ENCODE results near the gene MS4A12.

Gene MS4A12

DNA sequence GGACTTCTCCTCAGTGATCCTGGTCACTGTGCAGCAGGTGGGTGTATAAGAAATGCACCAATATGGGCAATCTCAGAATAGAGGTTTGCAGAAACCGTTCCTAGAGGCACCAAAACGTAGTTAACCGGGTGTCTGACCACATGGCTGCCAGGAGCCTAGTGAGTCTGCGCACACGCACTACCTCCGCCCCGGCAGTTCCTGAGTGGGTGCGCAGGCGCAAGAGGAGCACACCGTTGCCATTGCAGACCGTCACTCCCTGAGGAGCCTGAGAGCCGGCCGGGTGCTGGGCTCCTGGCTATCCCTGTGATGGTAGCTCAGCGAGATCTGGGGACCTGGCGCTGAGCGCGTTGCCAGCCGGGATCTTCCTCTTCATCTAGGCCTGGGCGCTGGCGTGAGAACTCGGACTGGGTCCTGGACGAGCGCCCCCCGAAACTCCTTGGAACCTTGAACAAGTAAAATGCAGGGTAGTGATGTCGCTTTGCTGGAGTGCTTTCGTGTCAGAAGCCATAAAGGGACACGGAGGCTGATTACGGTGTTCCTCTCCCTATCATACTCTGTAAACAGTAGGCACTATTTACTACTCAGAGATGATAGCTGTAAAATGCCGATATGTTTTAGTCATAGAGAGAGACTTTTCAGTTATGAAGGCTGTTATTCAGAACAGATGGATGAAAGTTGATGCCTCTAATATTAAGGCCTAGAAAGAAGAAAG is 22.7 kb downstream of the MS4A12 start, which contains the start of gene MS4A13:
MS4A13 (plus strand) TSS at position 249 of the 712 bp plus-strand sequence. CDS start 2,692 bp downstream, outside the sequence.
- Histone ChIP-seq H3K9me2 (replicated peaks; ENCODE audit: low read depth, low read length) (no peaks in the 10 kb centered on the region), H3K27me3 (ENCODE audit: insufficient read depth, low read length, poor library complexity, severe bottlenecking) (peaks cover 24% of the 10 kb centered on the region), H2AFZ (ENCODE audit: low read length) (no peak within 1 kb of the TSS), H3K79me2 (ENCODE audit: insufficient read depth, low read length) (no peaks in the 10 kb centered on the region), H3K9me3 (ENCODE audit: insufficient read depth, low read depth, low read length) (no peaks in the 10 kb centered on the region), H3F3A (ENCODE audit: low read depth) (no peaks in the 10 kb centered on the region), H4K20me1 (ENCODE audit: insufficient read depth, low read length, poor library complexity, severe bottlenecking) (no peaks in the 10 kb centered on the region), H3K36me3 (ENCODE audit: insufficient read depth, low read length) (no peaks in the 10 kb centered on the region), H3K4me2 (ENCODE audit: low read depth, low read length, poor library complexity, severe bottlenecking) (no peak within 1 kb of the TSS), H3K4me1 (ENCODE audit: insufficient read depth, low read length, poor library complexity, severe bottlenecking) (no peaks in the 10 kb centered on the region), H3K4me3 (ENCODE audit: low read length, poor library complexity, severe bottlenecking) (no peak within 1 kb of the TSS), H3K9ac (ENCODE audit: low read depth, low read length, poor library complexity, severe bottlenecking) (no peak within 1 kb of the TSS)
- TF ChIP-seq EZH2phosphoT487 (IDR thresholded peaks at IDR 0.05; ENCODE audit: borderline replicate concordance), result no peak
- TF ChIP-seq, protein P1, sequence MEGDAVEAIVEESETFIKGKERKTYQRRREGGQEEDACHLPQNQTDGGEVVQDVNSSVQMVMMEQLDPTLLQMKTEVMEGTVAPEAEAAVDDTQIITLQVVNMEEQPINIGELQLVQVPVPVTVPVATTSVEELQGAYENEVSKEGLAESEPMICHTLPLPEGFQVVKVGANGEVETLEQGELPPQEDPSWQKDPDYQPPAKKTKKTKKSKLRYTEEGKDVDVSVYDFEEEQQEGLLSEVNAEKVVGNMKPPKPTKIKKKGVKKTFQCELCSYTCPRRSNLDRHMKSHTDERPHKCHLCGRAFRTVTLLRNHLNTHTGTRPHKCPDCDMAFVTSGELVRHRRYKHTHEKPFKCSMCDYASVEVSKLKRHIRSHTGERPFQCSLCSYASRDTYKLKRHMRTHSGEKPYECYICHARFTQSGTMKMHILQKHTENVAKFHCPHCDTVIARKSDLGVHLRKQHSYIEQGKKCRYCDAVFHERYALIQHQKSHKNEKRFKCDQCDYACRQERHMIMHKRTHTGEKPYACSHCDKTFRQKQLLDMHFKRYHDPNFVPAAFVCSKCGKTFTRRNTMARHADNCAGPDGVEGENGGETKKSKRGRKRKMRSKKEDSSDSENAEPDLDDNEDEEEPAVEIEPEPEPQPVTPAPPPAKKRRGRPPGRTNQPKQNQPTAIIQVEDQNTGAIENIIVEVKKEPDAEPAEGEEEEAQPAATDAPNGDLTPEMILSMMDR (conservative IDR thresholded peaks at IDR 0.05; ENCODE audit: low read length), result no peak

DNA sequence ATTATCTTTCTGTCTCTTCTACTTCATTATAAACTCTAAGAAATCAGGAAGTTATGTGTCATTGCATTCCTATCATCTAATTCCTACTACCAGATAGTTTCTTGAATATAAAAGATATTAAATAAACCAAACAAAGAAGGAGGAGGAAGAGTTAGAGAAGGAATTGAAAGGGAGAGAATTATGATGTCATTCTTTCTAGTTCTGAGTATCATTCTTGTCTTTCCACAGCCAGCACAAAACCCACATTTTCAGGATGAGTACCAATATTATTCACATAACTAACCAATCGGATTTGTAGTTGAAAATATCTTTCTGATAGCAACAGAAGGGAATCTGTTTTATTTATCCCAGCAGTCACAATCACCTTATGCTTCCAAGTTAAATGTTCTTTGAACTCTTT is 35.9 kb downstream of the MS4A12 start:
- TF ChIP-seq, protein P1 (conservative IDR thresholded peaks at IDR 0.05; ENCODE audit: low read length), result no peak
- TF ChIP-seq EZH2phosphoT487 (IDR thresholded peaks at IDR 0.05; ENCODE audit: borderline replicate concordance), result no peak
- H3F3A ChIP-seq (ENCODE audit: low read depth), result no peaks in the 10 kb centered on the region
- no peak overlapping the region for H3K4me2 ChIP-seq (ENCODE audit: low read depth, low read length, poor library complexity, severe bottlenecking)

DNA sequence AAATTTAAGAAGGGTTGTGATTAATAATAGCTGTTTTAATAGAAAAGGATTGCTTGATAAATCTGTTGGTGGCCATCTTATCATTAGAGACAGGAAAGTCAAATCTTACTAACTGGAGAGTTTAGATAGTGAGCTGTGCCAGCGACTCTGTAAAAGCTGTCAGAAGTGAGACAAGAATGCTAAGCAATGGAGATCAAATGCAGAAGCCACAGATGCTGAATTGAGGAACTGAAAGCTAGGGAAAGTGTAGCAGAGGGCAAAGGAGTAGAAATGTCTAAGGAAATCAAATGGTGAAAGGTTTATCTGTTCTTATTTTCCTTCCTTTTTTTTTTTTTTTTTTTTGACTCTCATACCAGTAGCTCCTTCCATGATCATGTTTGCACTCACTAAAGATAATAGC is 36.4 kb downstream of the MS4A12 start:
- H3K4me3 ChIP-seq (ENCODE audit: low read length, poor library complexity, severe bottlenecking), result no peak overlapping the region
- H4K20me1 ChIP-seq (ENCODE audit: insufficient read depth, low read length, poor library complexity, severe bottlenecking), result no peaks in the 10 kb centered on the region
- no peaks in the 10 kb centered on the region for H3K36me3 ChIP-seq (ENCODE audit: insufficient read depth, low read length)
- H3K9me2 ChIP-seq (replicated peaks; ENCODE audit: low read depth, low read length), result no peaks in the 10 kb centered on the region
- H3K27me3 ChIP-seq (ENCODE audit: insufficient read depth, low read length, poor library complexity, severe bottlenecking), result no peaks in the 10 kb centered on the region
- H2AFZ ChIP-seq (ENCODE audit: low read length), result no peak overlapping the region
- H3K4me1 ChIP-seq (ENCODE audit: insufficient read depth, low read length, poor library complexity, severe bottlenecking), result no peaks in the 10 kb centered on the region
- no peak overlapping the region for H3K9ac ChIP-seq (ENCODE audit: low read depth, low read length, poor library complexity, severe bottlenecking)
- no peaks in the 10 kb centered on the region for H3K79me2 ChIP-seq (ENCODE audit: insufficient read depth, low read length)
- no peaks in the 10 kb centered on the region for H3K9me3 ChIP-seq (ENCODE audit: insufficient read depth, low read depth, low read length)
- H3F3A ChIP-seq (ENCODE audit: low read depth), result no peaks in the 10 kb centered on the region
- TF ChIP-seq EZH2phosphoT487 (IDR thresholded peaks at IDR 0.05; ENCODE audit: borderline replicate concordance), result no peak
- TF ChIP-seq, protein P1 (conservative IDR thresholded peaks at IDR 0.05; ENCODE audit: low read length), result no peak
- H3K4me2 ChIP-seq (ENCODE audit: low read depth, low read length, poor library complexity, severe bottlenecking), result no peak overlapping the region

More for the DNA sequence above, 35.9 kb downstream of the MS4A12 start:
- H3K9me3 ChIP-seq (ENCODE audit: insufficient read depth, low read depth, low read length), result no peaks in the 10 kb centered on the region
- H3K9me2 ChIP-seq (replicated peaks; ENCODE audit: low read depth, low read length), result no peaks in the 10 kb centered on the region
- no peaks in the 10 kb centered on the region for H3K36me3 ChIP-seq (ENCODE audit: insufficient read depth, low read length)
- H3K27me3 ChIP-seq (ENCODE audit: insufficient read depth, low read length, poor library complexity, severe bottlenecking), result no peaks in the 10 kb centered on the region
- H3K9ac ChIP-seq (ENCODE audit: low read depth, low read length, poor library complexity, severe bottlenecking), result no peak overlapping the region
- no peaks in the 10 kb centered on the region for H3K4me1 ChIP-seq (ENCODE audit: insufficient read depth, low read length, poor library complexity, severe bottlenecking)
- no peaks in the 10 kb centered on the region for H4K20me1 ChIP-seq (ENCODE audit: insufficient read depth, low read length, poor library complexity, severe bottlenecking)
- no peak overlapping the region for H3K4me3 ChIP-seq (ENCODE audit: low read length, poor library complexity, severe bottlenecking)
- no peak overlapping the region for H2AFZ ChIP-seq (ENCODE audit: low read length)
- H3K79me2 ChIP-seq (ENCODE audit: insufficient read depth, low read length), result no peaks in the 10 kb centered on the region
